Spleen (tissue), 11 donors: ENCODE data around the gene STOM. TPM values are rescaled to one million over a fixed set of nuclear protein-coding genes. Genes with fewer than 3 reads are reported as not detected.

Experiments used
- DNase-seq: peaks from one replicate; pipeline ENCODE4 v3.0.0-alpha.2; 2020
- H3K27ac ChIP-seq, 8 donors: fragments of 200-600 bp; sonication (generic) in 7 of 8; 1 replicate in 4 of 8; 2 replicates in 4 of 8; pipeline versions ENCODE4 v1.5.0 to v1.8.0; 2016 to 2021; ENCODE audit warnings: inconsistent platforms in 4 of 8, mild to moderate bottlenecking in 4 of 8, moderate library complexity in 1 of 8
- H3K27me3 ChIP-seq, 7 donors: fragments of 200-600 bp; sonication (generic) in 6 of 7; replicated peaks in 1 of 7; 1 replicate in 4 of 7; 2 replicates in 3 of 7; pipeline versions ENCODE4 v1.5.0 to v1.8.0; 2016 to 2021; ENCODE audit warnings: inconsistent platforms in 3 of 7, mild to moderate bottlenecking in 1 of 7
- H3K36me3 ChIP-seq, 6 donors: fragments of 200-600 bp; sonication (generic) in 5 of 6; 1 replicate in 4 of 6; 2 replicates in 2 of 6; pipeline versions ENCODE4 v1.5.0 to v1.8.0; 2016 to 2021; ENCODE audit warnings: inconsistent platforms in 2 of 6
- H3K4me1 ChIP-seq, 6 donors: fragments of 200-600 bp; sonication (generic) in 5 of 6; 1 replicate in 3 of 6; 2 replicates in 3 of 6; pipeline versions ENCODE4 v1.5.0 to v1.8.0; 2016 to 2021; ENCODE audit warnings: inconsistent platforms in 3 of 6
- H3K4me3 ChIP-seq, 8 donors: fragments of 200-600 bp; sonication (generic) in 7 of 8; 1 replicate in 4 of 8; 2 replicates in 4 of 8; pipeline versions ENCODE4 v1.5.0 to v1.8.0; 2016 to 2021; ENCODE audit warnings: inconsistent platforms in 4 of 8, mild to moderate bottlenecking in 4 of 8, moderate library complexity in 2 of 8
- H3K9me3 ChIP-seq, 8 donors: fragments of 200-600 bp; sonication (generic) in 7 of 8; 1 replicate in 4 of 8; 2 replicates in 4 of 8; pipeline versions ENCODE4 v1.5.0 to v1.8.0; 2016 to 2021; ENCODE audit warnings: inconsistent platforms in 4 of 8
- POLR2A ChIP-seq, 3 donors: fragments of 450-650 bp; IDR thresholded peaks; one replicate each; pipeline ENCODE4 v1.5.1; 2017; ENCODE audit warnings: antibody characterized with exemption in 3 of 3, mild to moderate bottlenecking in 1 of 3
- POLR2AphosphoS5 ChIP-seq, 3 donors: sonication (generic); formaldehyde crosslinking; IDR thresholded peaks; one replicate each; pipeline ENCODE4 v1.5.1; 2017; ENCODE audit warnings: antibody characterized with exemption in 3 of 3
- WGBS, 5 donors: extraction: QIAGEN DNeasy Blood & Tissue Kit in 3 of 5; methylation state at CpG; one replicate each; pipeline versions ENCODE4 v1.1.5 to v1.1.7; 2013 to 2018; 5-methylcytosine and 5-hydroxymethylcytosine counted together
- intact Hi-C: fragments of 100-400 bp; cut with DNase I; formaldehyde crosslinking; loops from one replicate; pipeline ENCODE4 v1.15.0; 2023; ENCODE audit warnings: low total_unique reads
- polyA plus RNA-seq, 3 donors: library from polyadenylated mRNA; stranded (reverse); fragments of 200-250 nt; gene quantifications; one replicate each; pipeline ENCODE4 v1.2.1, GENCODE V29; 2013
- total RNA-seq, 7 donors: library from RNA; depleted of rRNA in 3 of 7; stranded (reverse); fragments of >200 nt in 3 of 7; fragmentation: NEBNext Ultra II Directional in 4 of 7; extraction: Animal tissue kit (Norgen Biotek cat#: 25700) in 4 of 7; gene quantifications; one replicate each; pipeline versions ENCODE4 v1.1.0 to v1.2.1, GENCODE V29; 2016 to 2021
- TF ChIP-seq, protein P1 (sequence below), 11 experiments: fragments of 200-600 bp in 7 of 11; fragments of 450-650 bp in 4 of 11; sonication (generic) in 4 of 11; IDR thresholded peaks in 8 of 11; conservative IDR thresholded peaks in 3 of 11; 1 replicate in 7 of 11; 2 replicates in 4 of 11; pipeline versions ENCODE4 v1.4.0 to v1.8.0; 2016 to 2021; ENCODE audit warnings: antibody characterized with exemption in 11 of 11, inconsistent platforms in 4 of 11, mild to moderate bottlenecking in 1 of 11
- donor health status: healthy with polysubstance abuse.
- donor health status: DM: no; HTN: no; CAD: no; lungs with moderate emphysema.
- donor health status: DM: no; HTN: no; CAD: no.
- donor health status: Bipolar disorder and iron deficiency.
- donor health status: healthy.
- donor health status: DM: no; HTN: no; CAD: no.
- donor health status: DM: yes; HTN: yes; CAD: no.

The STOM gene
- total and polyA plus RNA-seq, 10 donors, result 42.7 to 493 (median 311) TPM

DNA sequence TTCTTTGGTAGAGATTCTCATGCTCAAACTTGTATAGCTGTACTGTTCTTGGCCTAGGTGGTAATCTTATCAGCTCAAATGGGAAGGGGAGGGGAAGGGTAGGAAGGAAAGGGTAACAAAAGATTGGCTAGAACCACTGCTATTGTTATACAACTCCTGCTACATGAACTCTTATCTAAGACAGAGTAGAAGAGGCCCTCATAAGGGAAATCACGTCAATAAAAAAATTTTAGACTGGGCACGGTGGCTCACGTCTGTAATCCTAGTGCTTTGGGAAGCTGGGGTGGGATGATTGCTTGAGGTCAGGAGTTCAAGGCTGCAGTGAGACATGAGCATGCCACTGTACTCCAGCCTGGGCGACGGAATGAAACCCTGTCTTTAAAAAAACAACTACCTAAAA is 15.9 kb downstream of the STOM start:
- H3K4me1 ChIP-seq, result peaks cover 78 to 100% (median 99%) of the 10 kb centered on the region in 6 donors
- no peak for DNase-seq
- no peaks in the 10 kb centered on the region for H3K27me3 ChIP-seq
- H3K4me3 ChIP-seq, result peak overlapping the region in 1 of 8 donors; percentile 47
- H3K27ac ChIP-seq, result peak overlapping the region; percentile 66 to 97 (median 94)
- 49 to 71% (median 60%) methylated on average over 5 of the region's 5 CpGs for WGBS, 5 donors
- intact Hi-C loops, result no loop called here
- H3K36me3 ChIP-seq, result peaks cover 0 to 73% (median 26%) of the 10 kb centered on the region in 6 donors
- no peaks in the 10 kb centered on the region for H3K9me3 ChIP-seq
- peak in 1 of 3 donors; percentile 31 for TF ChIP-seq POLR2A (IDR thresholded peaks at IDR 0.05)
- peak in 2 of 3 donors; percentile 20 to 63 for TF ChIP-seq POLR2AphosphoS5 (IDR thresholded peaks at IDR 0.05)
- TF ChIP-seq, protein P1, sequence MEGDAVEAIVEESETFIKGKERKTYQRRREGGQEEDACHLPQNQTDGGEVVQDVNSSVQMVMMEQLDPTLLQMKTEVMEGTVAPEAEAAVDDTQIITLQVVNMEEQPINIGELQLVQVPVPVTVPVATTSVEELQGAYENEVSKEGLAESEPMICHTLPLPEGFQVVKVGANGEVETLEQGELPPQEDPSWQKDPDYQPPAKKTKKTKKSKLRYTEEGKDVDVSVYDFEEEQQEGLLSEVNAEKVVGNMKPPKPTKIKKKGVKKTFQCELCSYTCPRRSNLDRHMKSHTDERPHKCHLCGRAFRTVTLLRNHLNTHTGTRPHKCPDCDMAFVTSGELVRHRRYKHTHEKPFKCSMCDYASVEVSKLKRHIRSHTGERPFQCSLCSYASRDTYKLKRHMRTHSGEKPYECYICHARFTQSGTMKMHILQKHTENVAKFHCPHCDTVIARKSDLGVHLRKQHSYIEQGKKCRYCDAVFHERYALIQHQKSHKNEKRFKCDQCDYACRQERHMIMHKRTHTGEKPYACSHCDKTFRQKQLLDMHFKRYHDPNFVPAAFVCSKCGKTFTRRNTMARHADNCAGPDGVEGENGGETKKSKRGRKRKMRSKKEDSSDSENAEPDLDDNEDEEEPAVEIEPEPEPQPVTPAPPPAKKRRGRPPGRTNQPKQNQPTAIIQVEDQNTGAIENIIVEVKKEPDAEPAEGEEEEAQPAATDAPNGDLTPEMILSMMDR (IDR thresholded peaks at IDR 0.05 in 8 of 11, conservative IDR thresholded peaks at IDR 0.05 in 3 of 11), result no peak

DNA sequence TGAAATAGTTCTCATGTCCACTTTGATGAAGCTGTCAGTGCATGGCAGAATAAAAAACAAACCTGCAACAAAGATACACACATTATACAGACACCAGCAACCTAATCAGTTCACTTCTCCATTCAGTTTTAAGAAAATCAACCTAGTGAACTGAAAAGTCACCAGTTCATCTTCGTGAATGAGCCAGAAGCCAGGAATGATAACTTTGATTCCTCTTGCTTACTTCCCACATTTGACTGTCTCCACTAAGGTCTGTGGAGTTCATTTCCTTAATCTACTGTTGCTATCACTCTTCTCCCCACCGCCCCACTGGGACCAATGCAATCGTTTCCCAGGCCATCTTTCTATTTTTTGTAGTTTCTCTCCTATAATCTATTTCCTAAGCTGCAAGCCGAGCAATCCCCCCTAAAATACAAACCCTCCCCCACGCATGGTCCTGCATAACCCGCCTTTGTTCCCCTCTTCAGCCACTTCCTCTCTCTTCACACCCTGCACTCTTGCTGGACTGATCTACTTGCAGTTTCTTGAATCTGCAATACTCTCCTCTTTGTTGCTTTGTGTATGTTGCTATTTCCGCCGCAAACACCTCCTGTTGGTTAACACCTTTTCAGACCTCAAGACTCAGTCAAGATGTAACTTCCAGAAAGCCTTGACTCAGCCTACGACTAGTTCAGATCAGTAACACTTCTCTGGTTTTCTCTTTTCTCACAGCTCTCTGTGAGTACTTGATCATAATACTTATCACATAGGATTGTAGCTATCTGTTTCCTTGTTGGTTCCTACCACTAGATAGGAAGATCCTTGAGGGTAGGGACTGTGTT is 16.6 kb downstream of the STOM start:
- DNase-seq, result no peak
- Histone ChIP-seq H3K27me3 (no peaks in the 10 kb centered on the region), H3K4me1 (peaks cover 72 to 100% (median 94%) of the 10 kb centered on the region in 6 donors), H3K9me3 (no peaks in the 10 kb centered on the region), H3K36me3 (peaks cover 0 to 80% (median 33%) of the 10 kb centered on the region in 6 donors), H3K4me3 (peak overlapping the region in 2 of 8 donors; percentile 10 to 47), H3K27ac (peak overlapping the region; percentile 66 to 97 (median 94))
- intact Hi-C loops, result no loop called here
- WGBS, 5 donors, result 11 to 40% (median 19%) methylated on average over 9 of the region's 9 CpGs
- TF ChIP-seq POLR2A (IDR thresholded peaks at IDR 0.05) (no peak), POLR2AphosphoS5 (IDR thresholded peaks at IDR 0.05) (peak in 1 of 3 donors; percentile 70)
- TF ChIP-seq, protein P1 (IDR thresholded peaks at IDR 0.05 in 8 of 11, conservative IDR thresholded peaks at IDR 0.05 in 3 of 11), result no peak

- Histone ChIP-seq H3K27me3 (no peaks in the 10 kb centered on the region), H3K36me3 (peaks cover 0 to 99% (median 56%) of the 10 kb centered on the region in 6 donors), H3K9me3 (no peaks in the 10 kb centered on the region), H3K4me3 (peak overlapping the region in 1 of 8 donors; percentile 12), H3K4me1 (peaks cover 50 to 94% (median 76%) of the 10 kb centered on the region in 6 donors), H3K27ac (peak overlapping the region; percentile 41 to 97 (median 94))
- intact Hi-C loops, result no loop called here
- WGBS, 5 donors, result 15 to 51% (median 24%) methylated on average over 2 of the region's 2 CpGs
- DNase-seq, result no peak
- peak in 1 of 3 donors; percentile 84 for TF ChIP-seq POLR2AphosphoS5 (IDR thresholded peaks at IDR 0.05)
- TF ChIP-seq POLR2A (IDR thresholded peaks at IDR 0.05), result no peak
- TF ChIP-seq, protein P1 (IDR thresholded peaks at IDR 0.05 in 8 of 11, conservative IDR thresholded peaks at IDR 0.05 in 3 of 11), result no peak
Measured at GRCh38 chr9:121350993-121351561, 19.0 kb downstream of the STOM start.

- TF ChIP-seq POLR2AphosphoS5 (IDR thresholded peaks at IDR 0.05) (no peak), POLR2A (IDR thresholded peaks at IDR 0.05) (no peak)
- TF ChIP-seq, protein P1 (IDR thresholded peaks at IDR 0.05 in 8 of 11, conservative IDR thresholded peaks at IDR 0.05 in 3 of 11), result no peak
- Histone ChIP-seq H3K27me3 (no peaks in the 10 kb centered on the region), H3K36me3 (peaks cover 0 to 99% (median 61%) of the 10 kb centered on the region in 6 donors), H3K9me3 (no peaks in the 10 kb centered on the region), H3K4me3 (no peak overlapping the region), H3K27ac (peak overlapping the region in 7 of 8 donors; percentile 15 to 97 (median 96)), H3K4me1 (peaks cover 41 to 94% (median 70%) of the 10 kb centered on the region in 6 donors)
- no peak for DNase-seq
- intact Hi-C loops, result no loop called here
- WGBS, 5 donors, result 76 to 91% (median 85%) methylated on average over 1 of the region's 1 CpG
Measured at GRCh38 chr9:121350036-121350435, 20.0 kb downstream of the STOM start.
